Measurements from ENCODE around the gene GRIFIN. TPM values are rescaled to one million over a fixed set of nuclear protein-coding genes. Genes with fewer than 3 reads are reported as not detected.

Gene GRIFIN
- total RNA-seq, 4 donors from 2014 or later = not detected

DNA sequence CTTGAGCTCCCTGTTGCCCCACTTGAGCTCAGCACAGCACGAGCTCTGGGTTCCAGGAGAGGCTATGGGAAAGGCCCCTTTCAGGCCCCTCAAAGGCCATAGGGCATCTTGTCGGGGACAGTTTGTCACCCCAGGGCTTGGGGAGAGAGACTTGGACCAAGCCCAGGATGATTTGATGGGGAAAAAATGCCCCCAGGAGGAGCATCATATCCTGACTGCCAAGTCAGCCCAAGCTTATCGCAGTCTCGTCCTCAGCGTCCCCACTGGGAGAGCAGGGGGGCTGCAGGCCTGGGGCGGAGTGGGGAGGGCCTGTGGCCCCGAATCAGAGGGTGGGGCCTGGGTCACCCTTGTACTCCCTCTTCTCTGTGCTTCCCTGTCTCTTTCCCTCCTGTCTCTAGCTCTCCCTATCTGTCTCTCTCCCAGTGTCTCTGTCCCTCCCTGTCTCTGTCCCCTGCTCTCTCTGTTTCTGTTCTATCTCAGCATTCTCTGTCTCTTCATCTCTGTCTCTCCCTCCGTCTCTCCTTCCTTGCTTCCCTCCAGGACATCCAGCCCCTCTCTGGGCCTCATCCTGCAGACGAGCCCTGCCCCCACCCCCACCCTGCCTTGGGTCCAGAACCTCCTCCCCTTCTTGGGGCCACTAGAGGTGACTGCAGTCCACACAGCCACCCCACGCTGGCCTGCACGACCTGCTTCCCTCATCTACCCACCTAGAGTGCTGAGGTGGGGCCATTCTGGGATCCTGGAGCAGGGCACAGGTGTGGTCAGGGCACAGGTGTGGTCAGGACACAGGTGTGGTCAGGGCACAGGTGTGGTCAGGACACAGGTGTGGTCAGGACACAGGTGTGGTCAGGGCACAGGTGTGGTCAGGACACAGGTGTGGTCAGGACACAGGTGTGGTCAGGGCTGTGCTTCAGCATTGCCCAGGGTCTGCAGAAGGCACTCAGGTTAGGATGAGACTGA, 17.3 kb upstream of the GRIFIN start:
- ATAC-seq (ENCODE audit: low FRiP score) = no peak
- DNase-seq (ENCODE audit: low spot score) = no peak

GRCh38 chr7:2492038-2492437, 15.8 kb upstream of the GRIFIN start:
- TF ChIP-seq CTCF (IDR thresholded peaks at IDR 0.05) = no peak
- ATAC-seq (ENCODE audit: low FRiP score) = no peak
- no peak for DNase-seq (ENCODE audit: low spot score)

More for the DNA sequence above, 17.3 kb upstream of the GRIFIN start:
- no peak for TF ChIP-seq CTCF (IDR thresholded peaks at IDR 0.05)

GRCh38 chr7:2490181-2490651, 14.0 kb upstream of the GRIFIN start:
- no peak for TF ChIP-seq CTCF (IDR thresholded peaks at IDR 0.05)
- no peak for ATAC-seq (ENCODE audit: low FRiP score)
- DNase-seq (ENCODE audit: low spot score) = no peak

DNA sequence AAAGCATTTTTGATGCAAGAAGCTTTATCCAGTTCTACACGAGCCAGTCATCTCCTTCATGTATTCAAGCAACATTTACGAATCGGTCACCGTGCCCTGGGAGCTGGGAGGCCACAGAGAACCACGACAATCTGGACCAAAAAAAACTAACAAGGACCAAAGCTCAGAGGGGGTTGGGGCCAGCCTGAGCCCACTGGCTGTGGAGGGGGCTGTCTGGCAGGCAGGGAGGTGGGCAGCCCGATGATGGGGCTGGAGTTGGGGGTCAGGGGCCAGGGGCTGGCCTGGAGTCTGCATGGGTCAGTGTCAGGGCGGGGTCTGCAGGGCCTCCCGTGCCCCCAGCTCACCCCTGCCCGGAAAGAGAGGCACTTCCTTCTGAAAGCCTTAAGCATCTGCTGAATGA, 12.5 kb upstream of the GRIFIN start:
- no peak for DNase-seq (ENCODE audit: low spot score)
- no peak for TF ChIP-seq CTCF (IDR thresholded peaks at IDR 0.05)

DNA sequence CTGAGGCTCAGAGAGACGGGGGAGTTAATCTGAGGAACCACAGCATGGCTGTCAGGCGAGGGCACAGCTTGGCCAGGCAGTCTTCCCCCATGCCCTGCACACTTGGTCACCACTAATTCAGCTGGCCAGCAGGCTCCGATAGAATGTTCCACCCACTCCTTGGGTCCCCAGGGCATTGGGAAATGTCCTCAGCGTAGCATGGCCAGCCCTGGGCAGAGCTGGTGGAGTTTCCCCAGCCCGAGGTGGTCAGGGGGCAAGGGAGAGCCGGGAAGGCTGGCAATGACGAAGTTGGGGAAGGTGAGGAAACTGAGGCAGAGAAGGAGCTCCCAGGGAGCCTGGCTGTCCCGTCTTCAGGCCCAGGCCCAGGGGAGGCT, 12.1 kb upstream of the GRIFIN start:
- ATAC-seq (ENCODE audit: low FRiP score) (peak; percentile 60), DNase-seq (ENCODE audit: low spot score) (no peak)
- no peak for TF ChIP-seq CTCF (IDR thresholded peaks at IDR 0.05)

More for the DNA sequence above, 12.5 kb upstream of the GRIFIN start:
- no peak for ATAC-seq (ENCODE audit: low FRiP score)

DNA sequence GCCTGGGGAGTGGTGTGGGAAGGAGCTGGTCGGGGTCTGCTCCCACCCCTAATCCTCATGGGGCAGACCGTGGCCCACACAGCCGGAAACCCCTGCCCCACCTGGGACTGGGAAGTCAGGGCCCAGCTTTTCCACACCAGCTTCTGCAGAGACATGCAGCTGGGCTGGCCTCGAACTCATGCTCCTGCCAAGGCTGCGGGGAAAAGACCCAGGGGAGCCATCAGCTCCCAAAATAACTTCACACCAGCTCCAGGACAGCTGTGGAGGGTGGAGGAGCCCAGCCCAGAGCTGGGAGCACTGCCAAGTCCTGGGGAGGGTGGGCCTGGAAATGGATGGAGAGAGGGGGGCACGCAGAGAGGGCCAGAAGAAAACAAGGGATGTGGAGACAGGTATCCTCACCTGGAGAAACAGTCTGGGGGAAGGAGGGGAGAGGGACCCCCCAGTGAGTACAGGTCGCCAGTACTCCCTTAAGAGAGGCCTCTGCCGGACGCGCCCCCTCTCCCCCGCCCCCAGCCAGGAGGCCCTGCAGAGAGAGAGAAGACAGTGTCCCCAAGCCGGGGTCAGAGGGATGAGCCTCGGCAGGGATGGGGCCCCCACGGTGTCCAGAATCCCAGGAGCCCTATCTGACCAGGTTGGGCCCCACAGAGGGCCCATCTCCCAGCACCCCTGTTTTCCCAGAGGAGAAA, 11.5 kb upstream of the GRIFIN start:
- no peak for DNase-seq (ENCODE audit: low spot score)
- no peak for TF ChIP-seq CTCF (IDR thresholded peaks at IDR 0.05)
- ATAC-seq (ENCODE audit: low FRiP score) = peak; percentile 24

Measured in omental fat pad (tissue), 4 donors.